CD4-positive, alpha-beta T cell treated with Interleukin-17A for 1 hour (primary cell): ENCODE results near the gene NUDT14.

Experiments used
- DNase-seq: peaks from one replicate; pipeline ENCODE4 v3.0.0-alpha.2; 2020

Gene NUDT14

GRCh38 chr14:105196265-105196960, 15.3 kb upstream of the NUDT14 start:
- DNase-seq = no peak

- no peak for DNase-seq
Measured at GRCh38 chr14:105195522-105196264, 14.6 kb upstream of the NUDT14 start.

GRCh38 chr14:105195051-105195450, 13.9 kb upstream of the NUDT14 start:
- DNase-seq = no peak

GRCh38 chr14:105193916-105194782, 13.0 kb upstream of the NUDT14 start:
- peak; percentile 27 for DNase-seq

- DNase-seq = no peak
Measured at GRCh38 chr14:105192866-105193731, 12.0 kb upstream of the NUDT14 start.

- DNase-seq = no peak
Measured at GRCh38 chr14:105187935-105188524, 6.9 kb upstream of the NUDT14 start.

GRCh38 chr14:105187116-105187515, 6.0 kb upstream of the NUDT14 start:
- no peak for DNase-seq

GRCh38 chr14:105185973-105186372, 4.9 kb upstream of the NUDT14 start:
- DNase-seq = no peak

- no peak for DNase-seq
Measured at GRCh38 chr14:105185001-105185400, 3.9 kb upstream of the NUDT14 start.

- no peak for DNase-seq
Measured at GRCh38 chr14:105184461-105184860, 3.3 kb upstream of the NUDT14 start.

GRCh38 chr14:105182296-105183020, 1.3 kb upstream of the NUDT14 start:
- DNase-seq = no peak

- DNase-seq = no peak
Measured at GRCh38 chr14:105181549-105182295, 610 bp upstream of the NUDT14 start.

GRCh38 chr14:105179191-105179590, 1.9 kb downstream of the NUDT14 start:
- DNase-seq = no peak

- DNase-seq = no peak
Measured at GRCh38 chr14:105178868-105179140, 2.3 kb downstream of the NUDT14 start.

GRCh38 chr14:105178069-105178867, 2.8 kb downstream of the NUDT14 start:
- no peak for DNase-seq

- DNase-seq = no peak
Measured at GRCh38 chr14:105177082-105177481, 4.0 kb downstream of the NUDT14 start.

- DNase-seq = no peak
Measured at GRCh38 chr14:105176513-105176912, 4.6 kb downstream of the NUDT14 start.

- DNase-seq = peak; percentile 64
Measured at GRCh38 chr14:105173901-105174894, 6.9 kb downstream of the NUDT14 start.

GRCh38 chr14:105173145-105173544, 8.0 kb downstream of the NUDT14 start:
- no peak for DNase-seq
